Calu3 (cell line): ENCODE measurements around the gene TMSB15A. TPM values are rescaled to one million over a fixed set of nuclear protein-coding genes. Genes with fewer than 3 reads are reported as not detected.
"Not testable (repeated sequence)": the region's sequence is repeated elsewhere in the genome, so short reads cannot be mapped to it uniquely, and the experiment has no call there.

Experiments used
- BruUV-seq: library from RNA; stranded (reverse); fragments of 400-500 nt; replicated peaks from 2 replicates; lab custom pipeline; 2021; lab: Mats Ljungman, UMichigan
- CTCF ChIA-PET: fragments of 300-600 bp; sonication (Branson Sonifier 250); formaldehyde crosslinking; loops from one replicate; lab custom pipeline; 2022; ENCODE audit warnings: antibody characterized with exemption; lab: Charles Lee
- DNase-seq: peaks from one replicate; pipeline ENCODE4 v3.0.0; 2022
- H3K27ac Mint-ChIP-seq: one replicate; pipeline ENCODE4 v1.8.0; 2022; ENCODE audit warnings: mixed read lengths; ENCODE audit not compliant: unreplicated experiment
- H3K27me3 Mint-ChIP-seq: one replicate; pipeline ENCODE4 v1.8.0; 2022; ENCODE audit warnings: mixed read lengths; ENCODE audit not compliant: unreplicated experiment
- H3K36me3 Mint-ChIP-seq: one replicate; pipeline ENCODE4 v1.8.0; 2022; ENCODE audit warnings: mild to moderate bottlenecking, moderate library complexity, mixed read lengths; ENCODE audit not compliant: insufficient read depth, unreplicated experiment
- H3K4me1 Mint-ChIP-seq: one replicate; pipeline ENCODE4 v1.8.0; 2022; ENCODE audit warnings: mild to moderate bottlenecking, low read depth, mixed read lengths; ENCODE audit not compliant: unreplicated experiment
- H3K4me3 Mint-ChIP-seq: one replicate; pipeline ENCODE4 v1.8.0; 2022; ENCODE audit warnings: mild to moderate bottlenecking, low read depth, moderate library complexity, mixed read lengths; ENCODE audit not compliant: unreplicated experiment
- H3K9me3 Mint-ChIP-seq: one replicate; pipeline ENCODE4 v1.8.0; 2022; ENCODE audit warnings: low read depth, mixed read lengths; ENCODE audit not compliant: unreplicated experiment
- intact Hi-C: fragments of 100-400 bp; cut with micrococcal nuclease; formaldehyde crosslinking; loops from one replicate; pipeline ENCODE4 v1.10.0; 2022; ENCODE audit not compliant: unreplicated experiment
- total RNA-seq: library from RNA; stranded (reverse); gene quantifications from 2 replicates; pipeline ENCODE4 v1.2.3, GENCODE V29; 2022
- TF ChIP-seq, protein P1 (sequence below): fragments of 200-600 bp; IDR thresholded peaks from one replicate; pipeline ENCODE4 v1.8.0; 2022; ENCODE audit warnings: antibody characterized with exemption; ENCODE audit not compliant: unreplicated experiment

The TMSB15A gene
- total RNA-seq, 1 experiment from 2014 or later, result 1.9 TPM

DNA sequence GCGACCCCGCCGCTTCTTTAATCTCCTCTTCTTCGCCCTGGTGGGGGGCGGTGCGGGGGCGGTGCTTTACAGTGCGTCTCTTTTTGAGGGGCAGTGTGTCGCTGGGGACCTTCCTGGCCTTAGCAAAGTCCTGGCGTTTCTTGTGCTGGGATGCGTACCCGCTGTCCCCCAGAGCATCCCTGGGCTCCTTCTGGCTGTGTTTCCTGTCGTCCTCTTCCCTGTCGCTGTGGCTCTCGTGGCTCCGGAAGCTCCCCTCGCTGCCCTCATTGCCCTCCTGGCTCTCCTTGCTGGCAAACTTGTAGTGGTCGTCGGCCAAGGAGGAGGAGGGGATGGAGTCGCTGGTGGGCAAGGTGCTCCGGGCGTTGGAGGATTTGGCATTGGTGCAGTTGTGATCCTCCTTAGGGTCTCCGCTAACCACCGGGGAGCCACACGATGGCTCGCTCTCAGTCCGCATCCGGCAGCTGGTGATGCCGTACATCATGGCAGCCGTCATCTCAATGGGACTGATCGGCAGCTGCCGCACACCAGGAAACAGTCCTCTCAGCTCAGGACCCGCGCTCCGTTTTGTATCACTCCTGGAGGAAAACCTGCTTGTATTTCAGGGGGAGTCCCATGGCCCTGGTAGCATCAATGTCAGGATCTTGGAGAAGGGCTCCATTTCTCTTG, 30.4 kb upstream of the TMSB15A start:
- intact Hi-C loops, result no loop called here
- Mint-ChIP-seq H3K4me1 (no peaks in the 10 kb centered on the region), H3K36me3 (no peaks in the 10 kb centered on the region), H3K9me3 (no peaks in the 10 kb centered on the region), H3K27me3 (peaks cover 3% of the 10 kb centered on the region), H3K27ac (no peak overlapping the region), H3K4me3 (no peak overlapping the region)
- TF ChIP-seq, protein P1, sequence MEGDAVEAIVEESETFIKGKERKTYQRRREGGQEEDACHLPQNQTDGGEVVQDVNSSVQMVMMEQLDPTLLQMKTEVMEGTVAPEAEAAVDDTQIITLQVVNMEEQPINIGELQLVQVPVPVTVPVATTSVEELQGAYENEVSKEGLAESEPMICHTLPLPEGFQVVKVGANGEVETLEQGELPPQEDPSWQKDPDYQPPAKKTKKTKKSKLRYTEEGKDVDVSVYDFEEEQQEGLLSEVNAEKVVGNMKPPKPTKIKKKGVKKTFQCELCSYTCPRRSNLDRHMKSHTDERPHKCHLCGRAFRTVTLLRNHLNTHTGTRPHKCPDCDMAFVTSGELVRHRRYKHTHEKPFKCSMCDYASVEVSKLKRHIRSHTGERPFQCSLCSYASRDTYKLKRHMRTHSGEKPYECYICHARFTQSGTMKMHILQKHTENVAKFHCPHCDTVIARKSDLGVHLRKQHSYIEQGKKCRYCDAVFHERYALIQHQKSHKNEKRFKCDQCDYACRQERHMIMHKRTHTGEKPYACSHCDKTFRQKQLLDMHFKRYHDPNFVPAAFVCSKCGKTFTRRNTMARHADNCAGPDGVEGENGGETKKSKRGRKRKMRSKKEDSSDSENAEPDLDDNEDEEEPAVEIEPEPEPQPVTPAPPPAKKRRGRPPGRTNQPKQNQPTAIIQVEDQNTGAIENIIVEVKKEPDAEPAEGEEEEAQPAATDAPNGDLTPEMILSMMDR, result no peak
- CTCF ChIA-PET, result no interaction called here
- no peak for DNase-seq
- BruUV-seq, result no TSS peak

DNA sequence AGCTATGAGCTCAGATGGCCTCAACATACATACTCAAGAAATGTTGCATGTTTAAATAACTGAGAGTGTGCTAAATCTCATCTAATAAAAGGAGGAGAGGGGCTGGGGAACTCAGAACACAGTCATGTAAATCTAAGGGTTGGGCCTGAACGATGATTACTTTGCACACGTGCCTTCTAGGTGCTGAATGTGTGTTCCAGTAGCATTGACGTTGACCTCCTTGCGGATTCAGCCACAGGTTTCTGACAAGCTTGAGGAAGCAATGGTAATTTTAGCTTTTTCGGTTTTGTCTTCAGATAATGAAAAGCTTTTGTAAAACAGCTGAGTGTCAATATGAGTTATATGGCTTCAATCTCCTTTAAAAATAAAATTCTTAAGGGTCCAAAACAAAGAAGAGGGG, 29.6 kb upstream of the TMSB15A start:
- H3K4me3 Mint-ChIP-seq, H3K4me1 Mint-ChIP-seq, H3K9me3 Mint-ChIP-seq, H3K27ac Mint-ChIP-seq, intact Hi-C loops, H3K36me3 Mint-ChIP-seq, DNase-seq, CTCF ChIA-PET, BruUV-seq: not testable (repeated sequence)
- peaks cover 11% of the 10 kb centered on the region for H3K27me3 Mint-ChIP-seq

DNA sequence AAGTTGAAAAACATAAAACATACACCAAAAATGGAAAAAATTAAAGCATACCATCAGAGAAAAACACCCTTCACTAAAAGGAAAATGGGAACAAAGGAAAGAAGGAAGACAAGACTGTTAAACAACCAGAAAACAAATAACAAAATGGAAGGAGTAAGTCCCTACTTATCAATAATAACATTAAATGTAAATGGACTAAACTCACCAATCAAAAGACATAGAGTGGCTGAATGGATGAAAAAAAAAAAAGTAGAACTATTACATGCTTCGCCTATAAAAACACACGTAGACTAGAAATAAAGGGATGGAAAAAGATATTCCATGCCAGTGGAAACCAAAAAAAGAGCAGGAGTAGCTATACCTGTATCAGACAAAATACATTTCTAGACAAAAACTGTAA, 19.4 kb upstream of the TMSB15A start:
- H3K36me3 Mint-ChIP-seq, result no peaks in the 10 kb centered on the region
- no TSS peak for BruUV-seq
- CTCF ChIA-PET, result no interaction called here
- H3K4me3 Mint-ChIP-seq, result no peak overlapping the region
- intact Hi-C loops, result no loop called here
- no peak overlapping the region for H3K27ac Mint-ChIP-seq
- DNase-seq, result no peak
- H3K27me3 Mint-ChIP-seq, result no peaks in the 10 kb centered on the region
- no peaks in the 10 kb centered on the region for H3K4me1 Mint-ChIP-seq
- TF ChIP-seq, protein P1, result no peak
- H3K9me3 Mint-ChIP-seq, result no peaks in the 10 kb centered on the region

DNA sequence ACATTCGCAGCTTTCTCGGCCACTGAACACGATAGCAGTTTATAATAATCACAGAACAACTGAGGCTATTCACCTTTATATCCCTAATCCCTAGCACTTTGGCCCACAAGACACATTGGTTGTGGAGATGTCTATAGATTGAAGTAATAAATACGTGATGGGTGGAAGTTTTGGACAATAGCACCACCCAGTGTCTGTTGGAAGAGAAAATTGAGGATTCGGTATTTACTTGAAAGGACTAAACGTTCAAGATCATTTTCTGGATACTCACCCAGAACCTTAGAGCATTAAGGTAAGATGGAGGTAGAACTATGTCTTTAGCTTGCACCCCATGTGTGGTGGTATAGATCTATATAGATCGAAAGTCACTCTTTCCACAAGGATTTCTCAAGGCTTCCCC, 787 bp upstream of the TMSB15A start:
- CTCF ChIA-PET, result interaction anchor here (0.6 kb wide), 1 partner anchor 9 kb away, joined by 5 read pairs; no protein-coding TSS in a partner anchor
- Mint-ChIP-seq H3K36me3 (no peaks in the 10 kb centered on the region), H3K9me3 (peaks cover 2% of the 10 kb centered on the region), H3K27me3 (no peaks in the 10 kb centered on the region), H3K4me3 (peak overlapping the region; percentile 68), H3K4me1 (no peaks in the 10 kb centered on the region), H3K27ac (no peak overlapping the region)
- TF ChIP-seq, protein P1, result no peak
- intact Hi-C loops, result no loop called here
- DNase-seq, result no peak
- no TSS peak for BruUV-seq

DNA sequence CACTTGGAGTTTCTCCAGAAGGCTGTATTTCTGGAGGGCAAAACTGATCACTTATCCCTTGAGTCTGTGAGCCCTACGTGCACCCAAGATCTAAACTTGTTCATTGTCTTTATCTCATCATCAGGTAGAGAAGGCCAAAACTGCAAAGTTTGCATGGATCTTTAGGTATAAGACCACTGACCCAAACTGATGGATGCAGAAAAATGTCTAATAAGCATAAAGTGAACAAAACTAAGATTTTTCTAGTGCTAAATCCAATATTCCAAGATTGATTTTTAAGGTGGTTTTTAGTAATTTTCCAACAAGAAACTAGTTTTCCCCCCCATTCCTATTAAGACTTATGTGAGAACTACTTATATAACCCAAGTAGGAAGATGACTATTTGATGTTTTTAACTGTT, 2.0 kb downstream of the TMSB15A start:
- intact Hi-C loops, result no loop called here
- H3K36me3 Mint-ChIP-seq, result no peaks in the 10 kb centered on the region
- peaks cover 2% of the 10 kb centered on the region for H3K9me3 Mint-ChIP-seq
- BruUV-seq, result no TSS peak
- CTCF ChIA-PET, result no interaction called here
- H3K4me3 Mint-ChIP-seq, result no peak overlapping the region
- TF ChIP-seq, protein P1, result no peak
- H3K27ac Mint-ChIP-seq, result no peak overlapping the region
- DNase-seq, result no peak
- H3K4me1 Mint-ChIP-seq, result no peaks in the 10 kb centered on the region
- no peaks in the 10 kb centered on the region for H3K27me3 Mint-ChIP-seq
